Trophoblast cell (in vitro differentiated cells and primary cell): ENCODE measurements around the gene RPS29. TPM values are rescaled to one million over a fixed set of nuclear protein-coding genes. Genes with fewer than 3 reads are reported as not detected.

Source experiments
- DNase-seq, 2 donors: peaks; one replicate each; pipeline ENCODE4 v3.0.0-alpha.2; 2016
- H2AFZ ChIP-seq: 2 replicates; pipeline ENCODE4 v1.6.1; 2013; ENCODE audit warnings: low read length, moderate library complexity, mild to moderate bottlenecking; ENCODE audit not compliant: insufficient read depth, poor library complexity
- H2AK5ac ChIP-seq: 2 replicates; pipeline ENCODE4 v1.6.1; 2013; ENCODE audit warnings: mild to moderate bottlenecking, low read length
- H2BK120ac ChIP-seq: 2 replicates; pipeline ENCODE4 v1.6.1; 2013; ENCODE audit warnings: low read length, mild to moderate bottlenecking, moderate library complexity; ENCODE audit not compliant: insufficient read depth, poor library complexity
- H2BK12ac ChIP-seq: 2 replicates; pipeline ENCODE4 v1.6.1; 2013; ENCODE audit warnings: mild to moderate bottlenecking, low read length, moderate library complexity
- H2BK5ac ChIP-seq: 2 replicates; pipeline ENCODE4 v1.6.1; 2013; ENCODE audit warnings: low read length, low read depth, moderate library complexity, mild to moderate bottlenecking; ENCODE audit not compliant: poor library complexity
- H3K14ac ChIP-seq: 2 replicates; pipeline ENCODE4 v1.6.1; 2013; ENCODE audit warnings: mild to moderate bottlenecking, low read length
- H3K18ac ChIP-seq: 2 replicates; pipeline ENCODE4 v1.6.1; 2013; ENCODE audit warnings: mild to moderate bottlenecking, low read length
- H3K23ac ChIP-seq: 2 replicates; pipeline ENCODE4 v1.6.1; 2013; ENCODE audit warnings: low read length
- H3K27ac ChIP-seq: 2 replicates; pipeline ENCODE4 v1.5.1; 2013; ENCODE audit warnings: low read depth, mild to moderate bottlenecking, inconsistent platforms, low read length, moderate library complexity
- H3K27me3 ChIP-seq: 2 replicates; pipeline ENCODE4 v1.6.1; 2013; ENCODE audit warnings: inconsistent platforms, mild to moderate bottlenecking, low read length, moderate library complexity; ENCODE audit not compliant: insufficient read depth
- H3K36me3 ChIP-seq, 2 experiments: 1 replicate in 1 of 2; 2 replicates in 1 of 2; pipeline ENCODE4 v1.6.1; 2013; ENCODE audit warnings: low read length in 2 of 2, mild to moderate bottlenecking in 2 of 2, moderate library complexity in 1 of 2; ENCODE audit not compliant: insufficient read depth in 2 of 2, control insufficient read depth in 1 of 2
- H3K4ac ChIP-seq: 2 replicates; pipeline ENCODE4 v1.6.1; 2013; ENCODE audit warnings: low read depth, mild to moderate bottlenecking, low read length, moderate library complexity
- H3K4me1 ChIP-seq, 2 experiments: 1 replicate in 1 of 2; 2 replicates in 1 of 2; pipeline ENCODE4 v1.6.1; 2013; ENCODE audit warnings: low read length in 2 of 2, mild to moderate bottlenecking in 2 of 2, moderate library complexity in 1 of 2; ENCODE audit not compliant: insufficient read depth in 2 of 2, control insufficient read depth in 1 of 2
- H3K4me2 ChIP-seq: 2 replicates; pipeline ENCODE4 v1.6.1; 2013; ENCODE audit warnings: inconsistent platforms, mild to moderate bottlenecking, low read length, moderate library complexity
- H3K4me3 ChIP-seq: 2 replicates; pipeline ENCODE4 v1.5.1; 2013; ENCODE audit warnings: mild to moderate bottlenecking, low read depth, low read length, inconsistent platforms
- H3K79me1 ChIP-seq: one replicate; pipeline ENCODE4 v1.6.1; 2013; ENCODE audit warnings: low read length
- H3K79me2 ChIP-seq: 2 replicates; pipeline ENCODE4 v1.6.1; 2013; ENCODE audit warnings: low read length, mild to moderate bottlenecking; ENCODE audit not compliant: control insufficient read depth, insufficient read depth, poor library complexity
- H3K9ac ChIP-seq: 2 replicates; pipeline ENCODE4 v1.6.1; 2013; ENCODE audit warnings: mild to moderate bottlenecking, low read length
- H3K9me3 ChIP-seq: 2 replicates; pipeline ENCODE4 v1.6.1; 2013; ENCODE audit warnings: low read depth, mild to moderate bottlenecking, control low read depth, inconsistent platforms, low read length; ENCODE audit not compliant: insufficient read depth
- H4K12ac ChIP-seq: 2 replicates; pipeline ENCODE4 v1.6.1; 2013; ENCODE audit warnings: low read depth, mild to moderate bottlenecking, low read length, moderate library complexity
- H4K8ac ChIP-seq: 2 replicates; pipeline ENCODE4 v1.6.1; 2013; ENCODE audit warnings: low read depth, mild to moderate bottlenecking, low read length, moderate library complexity
- H4K91ac ChIP-seq: one replicate; pipeline ENCODE4 v1.6.1; 2013; ENCODE audit warnings: low read depth, mild to moderate bottlenecking, low read length, moderate library complexity
- WGBS: extraction: QIAGEN DNeasy Blood & Tissue Kit; methylation state at CpG from one replicate; pipeline ENCODE4 v1.1.7; 2013; ENCODE audit warnings: missing lambda C conversion rate; ENCODE audit not compliant: insufficient read length, insufficient coverage; ENCODE audit errors: extremely low coverage; 5-methylcytosine and 5-hydroxymethylcytosine counted together
- polyA plus RNA-seq: library from polyadenylated mRNA; stranded (reverse); fragments of 200-250 nt; gene quantifications from 2 replicates; pipeline ENCODE4 v1.2.3, GENCODE V29; 2013

Gene RPS29
- 13,391 and 13,743 TPM in 2 replicates for polyA plus RNA-seq

DNA sequence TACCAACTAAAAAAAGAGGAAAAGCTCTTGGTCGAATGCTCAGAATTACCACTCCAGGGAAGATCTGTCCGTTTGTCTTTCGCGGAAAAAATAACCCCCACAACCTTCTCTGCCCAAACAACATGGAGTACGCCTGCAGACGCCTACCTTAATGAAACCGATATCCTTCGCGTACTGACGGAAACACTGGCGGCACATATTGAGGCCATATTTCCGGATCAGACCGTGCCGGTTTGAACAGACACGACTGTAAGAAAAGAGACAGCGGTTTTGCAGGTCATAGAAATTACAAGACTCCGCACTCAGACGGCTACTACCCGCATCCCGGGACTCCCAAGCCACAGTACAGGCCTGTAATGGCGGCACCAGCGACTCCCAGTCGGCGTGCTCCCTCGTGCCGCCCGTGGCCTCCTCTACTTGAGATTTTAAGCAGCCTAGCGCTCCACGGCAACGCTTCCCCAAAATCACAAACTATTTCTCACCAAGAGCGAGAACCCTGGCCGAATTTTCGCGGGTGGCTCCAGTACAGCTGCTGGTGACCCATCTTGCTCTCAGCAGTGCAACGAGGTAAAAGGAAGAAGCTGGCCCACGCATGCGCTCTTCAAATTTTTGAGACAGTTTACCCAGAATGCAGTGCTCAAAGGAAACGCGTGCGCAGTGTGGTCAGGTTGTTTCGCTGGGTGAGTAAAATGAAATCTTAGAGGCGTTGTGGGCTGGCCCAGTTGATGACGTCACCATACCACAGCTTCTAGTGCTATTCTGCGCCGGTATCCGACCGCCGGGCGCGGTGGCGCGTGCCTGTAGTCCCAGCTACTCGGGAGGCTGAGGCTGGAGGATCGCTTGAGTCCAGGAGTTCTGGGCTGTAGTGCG is at the start of gene RPS29:
Gene RPS29, minus strand, starts transcription at position 578 of the 870 bp plus-strand sequence. Its CDS starts 34 bp downstream, at position 544.
- DNase-seq: peak; percentile 100
- Histone ChIP-seq H4K8ac (peak within 1 kb of the TSS; percentile 89), H3K14ac (peak within 1 kb of the TSS; percentile 86), H3K27ac (peak within 1 kb of the TSS; percentile 76), H3K4ac (peak within 1 kb of the TSS; percentile 100), H3K9ac (peak within 1 kb of the TSS; percentile 100), H3K36me3 (peaks cover 14 to 17% of the 10 kb centered on the region in 2 experiments), H3K23ac (peak within 1 kb of the TSS; percentile 85), H2BK120ac (peak within 1 kb of the TSS; percentile 87), H3K79me2 (peaks cover 16% of the 10 kb centered on the region), H4K91ac (peak within 1 kb of the TSS; percentile 92), H3K4me3 (peak within 1 kb of the TSS; percentile 98), H2AK5ac (peak within 1 kb of the TSS; percentile 67), H3K4me2 (peak within 1 kb of the TSS; percentile 56), H3K9me3 (no peaks in the 10 kb centered on the region), H2BK12ac (no peak within 1 kb of the TSS), H2BK5ac (peak within 1 kb of the TSS; percentile 89), H2AFZ (peak within 1 kb of the TSS; percentile 30), H3K18ac (peak within 1 kb of the TSS; percentile 87), H4K12ac (peak within 1 kb of the TSS; percentile 76), H3K79me1 (peaks cover 7% of the 10 kb centered on the region), H3K4me1 (peaks cover 0 to 7% of the 10 kb centered on the region in 2 experiments), H3K27me3 (no peaks in the 10 kb centered on the region)
- WGBS: no CpG with 5 or more reads among the region's 55 CpGs

DNA sequence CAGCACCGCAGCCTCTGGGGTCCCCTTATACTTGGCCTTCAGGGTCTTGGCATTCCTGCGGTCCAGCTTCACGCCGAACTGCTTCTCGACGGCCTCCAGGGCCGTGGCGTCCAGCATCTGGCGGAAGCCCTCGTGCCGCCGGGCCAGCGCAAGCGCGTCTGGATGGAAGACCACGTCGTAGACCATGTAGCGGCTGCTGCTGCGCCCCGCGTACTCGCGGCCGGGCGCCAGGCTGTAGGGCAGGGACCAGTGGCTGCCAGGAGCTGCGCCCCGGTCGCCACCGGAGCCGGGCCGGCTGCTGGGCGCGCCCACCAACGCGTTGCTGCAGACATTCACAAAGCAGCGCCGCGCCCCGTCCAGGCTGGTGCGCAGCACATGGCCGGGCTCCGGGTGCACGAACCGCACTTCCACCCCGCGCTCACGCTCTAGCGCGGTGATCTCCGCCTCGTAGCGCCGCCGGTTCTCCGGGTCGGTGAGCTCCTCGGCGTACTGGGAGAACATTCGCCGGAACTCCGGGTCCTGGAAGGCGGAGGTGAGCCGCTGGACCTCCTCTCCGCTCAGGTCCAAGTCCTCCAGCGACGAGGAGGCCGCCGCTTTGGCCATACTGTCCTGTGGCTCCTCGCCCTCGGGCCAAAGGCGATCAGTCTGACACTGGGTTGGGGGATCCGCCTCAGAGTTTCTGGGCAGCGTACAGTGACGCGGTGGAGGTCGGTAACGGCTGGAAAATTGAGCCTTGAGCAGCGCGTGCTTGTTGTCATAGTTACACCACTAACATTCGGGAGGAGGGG is 48.6 kb upstream of the RPS29 start, which contains the start of gene DNAAF2:
Gene DNAAF2, minus strand, starts transcription at position 698 of the 788 bp plus-strand sequence. Its CDS starts 95 bp downstream, at position 603.
- Histone ChIP-seq H3K79me1 (peaks cover 16% of the 10 kb centered on the region), H4K12ac (peak within 1 kb of the TSS; percentile 94), H3K27me3 (no peaks in the 10 kb centered on the region), H3K14ac (peak within 1 kb of the TSS; percentile 89), H3K9me3 (no peaks in the 10 kb centered on the region), H2AFZ (peak within 1 kb of the TSS; percentile 93), H4K8ac (peak within 1 kb of the TSS; percentile 83), H3K27ac (peak within 1 kb of the TSS; percentile 97), H4K91ac (peak within 1 kb of the TSS; percentile 87), H3K36me3 (peaks cover 1 to 8% of the 10 kb centered on the region in 2 experiments), H3K4me2 (peak within 1 kb of the TSS; percentile 70), H2BK5ac (peak within 1 kb of the TSS; percentile 71), H3K23ac (no peak within 1 kb of the TSS), H3K4ac (peak within 1 kb of the TSS; percentile 62), H3K79me2 (peaks cover 15% of the 10 kb centered on the region), H2BK120ac (peak within 1 kb of the TSS; percentile 54), H3K18ac (peak within 1 kb of the TSS; percentile 82), H3K4me3 (peak within 1 kb of the TSS; percentile 87), H2BK12ac (no peak within 1 kb of the TSS), H2AK5ac (peak within 1 kb of the TSS; percentile 53), H3K9ac (peak within 1 kb of the TSS; percentile 88), H3K4me1 (no peaks in the 10 kb centered on the region)
- no CpG with 5 or more reads among the region's 80 CpGs for WGBS
- peak; percentile 62 to 78 for DNase-seq

DNA sequence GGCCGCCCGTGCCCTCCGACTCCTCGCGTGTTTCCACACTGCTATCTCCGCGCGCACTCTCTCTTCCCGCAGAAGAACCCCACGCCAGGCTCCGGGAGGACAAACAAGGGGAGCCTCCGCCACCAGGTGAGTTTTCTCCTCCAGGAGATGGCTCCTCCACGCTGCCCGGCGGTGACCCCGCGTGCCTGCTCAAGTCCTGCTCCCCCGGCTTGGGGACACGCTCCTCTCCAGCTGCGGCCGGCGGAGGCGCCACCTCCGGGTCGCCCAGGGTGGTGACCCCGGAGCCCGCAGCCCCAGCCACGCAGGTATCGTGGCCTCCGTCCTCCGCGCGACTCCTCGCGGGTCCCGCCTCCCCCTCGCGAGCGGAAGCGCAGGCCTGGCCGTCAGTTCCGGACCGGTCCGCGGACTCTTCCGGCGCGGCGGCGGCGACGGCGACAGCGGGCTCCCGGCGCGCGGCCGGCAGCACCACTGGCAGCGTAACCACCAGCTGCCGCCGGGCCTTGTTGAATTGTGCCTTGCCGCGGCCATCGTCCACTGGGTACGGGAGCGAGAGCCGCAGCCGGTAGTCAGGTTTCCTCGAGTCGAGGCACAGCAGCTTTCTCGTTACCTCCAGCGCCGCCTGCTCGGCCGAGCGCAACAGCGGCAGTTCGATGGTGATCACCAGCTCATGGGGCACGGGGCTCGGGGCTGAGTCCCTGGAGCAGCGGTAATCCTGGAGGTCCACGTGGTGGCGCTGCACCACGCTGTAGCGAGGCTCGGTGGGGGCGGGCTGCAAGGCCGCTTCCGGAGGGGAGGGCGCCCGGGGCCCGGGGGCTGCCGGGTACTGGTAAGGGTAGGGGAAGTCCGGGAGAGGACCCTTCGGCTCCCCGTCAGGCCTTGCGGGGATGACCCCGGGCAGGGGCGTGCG is 47.7 kb upstream of the RPS29 start:
- WGBS: no CpG with 5 or more reads among the region's 101 CpGs
- peak overlapping the region; percentile 83 for H4K8ac ChIP-seq
- H3K18ac ChIP-seq: peak overlapping the region; percentile 82
- peak overlapping the region; percentile 87 for H3K4me3 ChIP-seq
- peaks cover 16% of the 10 kb centered on the region for H3K79me1 ChIP-seq
- H3K27ac ChIP-seq: peak overlapping the region; percentile 97
- H3K9me3 ChIP-seq: no peaks in the 10 kb centered on the region
- H3K79me2 ChIP-seq: peaks cover 15% of the 10 kb centered on the region
- peak overlapping the region; percentile 89 for H3K14ac ChIP-seq
- H2BK12ac ChIP-seq: no peak overlapping the region
- peak overlapping the region; percentile 35 for H3K4ac ChIP-seq
- H2AK5ac ChIP-seq: no peak overlapping the region
- peak overlapping the region; percentile 87 for H4K91ac ChIP-seq
- peak; percentile 95 to 96 for DNase-seq
- peak overlapping the region; percentile 65 for H2BK120ac ChIP-seq
- peak overlapping the region; percentile 94 for H4K12ac ChIP-seq
- peak overlapping the region; percentile 71 for H2BK5ac ChIP-seq
- peak overlapping the region; percentile 70 for H3K4me2 ChIP-seq
- H3K4me1 ChIP-seq: no peaks in the 10 kb centered on the region
- no peaks in the 10 kb centered on the region for H3K27me3 ChIP-seq
- H2AFZ ChIP-seq: peak overlapping the region; percentile 93
- H3K36me3 ChIP-seq: peaks cover 1 to 5% of the 10 kb centered on the region in 2 experiments
- H3K9ac ChIP-seq: peak overlapping the region; percentile 95
- H3K23ac ChIP-seq: no peak overlapping the region
